ENCODE data around the gene DNAH6.

DNA sequence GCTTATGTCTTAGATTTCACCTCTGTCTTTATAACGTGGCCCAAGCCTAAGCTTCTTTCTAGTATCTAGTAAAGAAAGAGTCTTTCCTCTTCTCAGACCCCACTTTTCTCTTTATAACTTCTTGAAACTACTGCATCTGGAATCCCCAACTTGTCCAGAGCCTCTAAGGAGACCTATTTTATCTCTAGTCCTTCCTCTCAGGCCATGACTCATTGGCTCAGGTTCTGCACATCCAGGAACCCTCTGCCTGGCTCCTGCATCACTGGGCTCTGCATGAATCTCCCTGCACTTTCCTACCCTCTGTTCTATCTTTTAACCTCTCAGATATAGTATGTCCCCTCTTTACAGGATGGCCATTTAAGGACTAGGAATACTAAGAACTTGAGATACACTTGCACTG is 124.7 kb downstream of the DNAH6 start:
- TF ChIP-seq TARDBP (IDR thresholded peaks at IDR 0.05): no peak
- no peak for TF ChIP-seq SUZ12 (IDR thresholded peaks at IDR 0.05)
- no peak for TF ChIP-seq HDGF (IDR thresholded peaks at IDR 0.05; ENCODE audit: borderline replicate concordance)
- TF ChIP-seq FOXA1 (IDR thresholded peaks at IDR 0.05): no peak
- no peak for TF ChIP-seq SP1 (IDR thresholded peaks at IDR 0.05)
- no peak for TF ChIP-seq ELF4 (IDR thresholded peaks at IDR 0.05)
- TF ChIP-seq BHLHE40 (IDR thresholded peaks at IDR 0.05; ENCODE audit: borderline replicate concordance): no peak
- TF ChIP-seq FOXM1 (IDR thresholded peaks at IDR 0.05; ENCODE audit: borderline replicate concordance): no peak
- no peak for TF ChIP-seq CTBP1 (IDR thresholded peaks at IDR 0.05; ENCODE audit: borderline replicate concordance)
- TF ChIP-seq, protein P1, sequence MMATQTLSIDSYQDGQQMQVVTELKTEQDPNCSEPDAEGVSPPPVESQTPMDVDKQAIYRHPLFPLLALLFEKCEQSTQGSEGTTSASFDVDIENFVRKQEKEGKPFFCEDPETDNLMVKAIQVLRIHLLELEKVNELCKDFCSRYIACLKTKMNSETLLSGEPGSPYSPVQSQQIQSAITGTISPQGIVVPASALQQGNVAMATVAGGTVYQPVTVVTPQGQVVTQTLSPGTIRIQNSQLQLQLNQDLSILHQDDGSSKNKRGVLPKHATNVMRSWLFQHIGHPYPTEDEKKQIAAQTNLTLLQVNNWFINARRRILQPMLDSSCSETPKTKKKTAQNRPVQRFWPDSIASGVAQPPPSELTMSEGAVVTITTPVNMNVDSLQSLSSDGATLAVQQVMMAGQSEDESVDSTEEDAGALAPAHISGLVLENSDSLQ (IDR thresholded peaks at IDR 0.05): no peak
- TF ChIP-seq L3MBTL2 (conservative IDR thresholded peaks at IDR 0.05): no peak

Measured in HEK293T (cell line).